ENCODE results near the gene OTULIN.

GRCh38 chr5:14706615-14707021 is 42.1 kb downstream of the OTULIN start:
- TF ChIP-seq CTCF (conservative IDR thresholded peaks at IDR 0.05; ENCODE audit: low read length) = no peak
- TF ChIP-seq EZH2phosphoT487 (IDR thresholded peaks at IDR 0.05; ENCODE audit: borderline replicate concordance, low read depth, low read length) = no peak
